PC-3 (cell line): ENCODE results near the gene C2CD3. TPM values are rescaled to one million over a fixed set of nuclear protein-coding genes. Genes with fewer than 3 reads are reported as not detected.
A peak's percentile ranks its signal among the peaks of the same experiment; 100 is the strongest.
"Not testable (repeated sequence)": the region's sequence is repeated elsewhere in the genome, so short reads cannot be mapped to it uniquely, and the experiment has no call there.

Source experiments
- ATAC-seq: fragments of 200-7000 bp; cut with Tn5 transposase; 2 replicates; pipeline ENCODE4 v1.9.1; 2020; ENCODE audit warnings: mild to moderate bottlenecking, moderate library complexity
- BruUV-seq: library from RNA; stranded (reverse); fragments of 400-500 nt; replicated peaks from 2 replicates; lab custom pipeline; 2021; lab: Mats Ljungman, UMichigan
- CTCF ChIA-PET: fragments of 300-600 bp; sonication (Branson Sonifier 250); formaldehyde crosslinking; loops from one replicate; lab custom pipeline; 2022; ENCODE audit warnings: antibody characterized with exemption; lab: Charles Lee
- POLR2A ChIA-PET: fragments of 300-600 bp; sonication (Branson Sonifier 250); formaldehyde crosslinking; loops from one replicate; lab custom pipeline; 2022; ENCODE audit warnings: antibody characterized with exemption; ENCODE audit not compliant: unreplicated experiment; lab: Charles Lee
- DNase-seq: peaks from one replicate; pipeline ENCODE4 v3.0.0-alpha.2; 2015
- H2AFZ ChIP-seq: fragments of 300-600 bp; sonication (generic); 2 replicates; pipeline ENCODE4 v1.6.0; 2016; ENCODE audit warnings: antibody characterized with exemption, low read length
- H3F3A ChIP-seq: fragments of 300-600 bp; sonication (generic); one replicate; pipeline ENCODE4 v1.6.0; 2017; ENCODE audit warnings: antibody characterized with exemption, low read length, control low read depth, mild to moderate bottlenecking; ENCODE audit not compliant: unreplicated experiment
- H3K27ac ChIP-seq: fragments of 300-600 bp; sonication (generic); 2 replicates; pipeline ENCODE4 v1.5.1; 2016; ENCODE audit warnings: mild to moderate bottlenecking, low read length
- H3K27me3 ChIP-seq: fragments of 300-600 bp; sonication (generic); 2 replicates; pipeline ENCODE4 v1.6.1; 2016; ENCODE audit warnings: low read length, mixed read lengths
- H3K36me3 ChIP-seq: fragments of 300-600 bp; sonication (generic); 2 replicates; pipeline ENCODE4 v1.6.1; 2016; ENCODE audit warnings: low read depth, mixed run types, low read length, mixed read lengths
- H3K4me1 ChIP-seq: fragments of 300-600 bp; sonication (generic); 2 replicates; pipeline ENCODE4 v1.5.1; 2016; ENCODE audit warnings: low read length; ENCODE audit not compliant: insufficient read depth
- H3K4me2 ChIP-seq: fragments of 300-600 bp; sonication (generic); 2 replicates; pipeline ENCODE4 v1.6.0; 2016; ENCODE audit warnings: low read length
- H3K4me3 ChIP-seq: fragments of 300-600 bp; sonication (generic); 2 replicates; pipeline ENCODE4 v1.5.1; 2016; ENCODE audit warnings: mild to moderate bottlenecking, low read length, mixed read lengths
- H3K79me2 ChIP-seq: fragments of 300-600 bp; sonication (generic); 2 replicates; pipeline ENCODE4 v1.6.1; 2017; ENCODE audit warnings: low read length, mixed read lengths
- H3K9ac ChIP-seq: fragments of 300-600 bp; sonication (generic); 2 replicates; pipeline ENCODE4 v1.6.0; 2016; ENCODE audit warnings: mild to moderate bottlenecking, low read length
- H3K9me2 ChIP-seq: fragments of 300-600 bp; sonication (generic); replicated peaks from 2 replicates; pipeline ENCODE4 v1.6.1; 2016; ENCODE audit warnings: mixed run types, low read length, mixed read lengths
- H3K9me3 ChIP-seq: fragments of 300-600 bp; sonication (generic); 2 replicates; pipeline ENCODE4 v1.6.1; 2016; ENCODE audit warnings: low read length, mixed read lengths
- H4K20me1 ChIP-seq: fragments of 300-600 bp; sonication (generic); 2 replicates; pipeline ENCODE4 v1.6.1; 2016; ENCODE audit warnings: low read length, mixed read lengths
- CTCF ChIP-seq: fragments of 300-600 bp; sonication (generic); conservative IDR thresholded peaks from 2 replicates; pipeline ENCODE4 v1.5.1; 2017; ENCODE audit warnings: antibody characterized with exemption, low read depth, mild to moderate bottlenecking, low read length
- EZH2 ChIP-seq: fragments of 300-600 bp; sonication (generic); IDR thresholded peaks from one replicate; pipeline ENCODE4 v1.6.1; 2017; ENCODE audit warnings: antibody characterized with exemption, mild to moderate bottlenecking, low read length; ENCODE audit not compliant: unreplicated experiment
- EZH2phosphoT487 ChIP-seq: fragments of 300-600 bp; sonication (generic); IDR thresholded peaks from 2 replicates; pipeline ENCODE4 v1.6.1; 2018; ENCODE audit warnings: mild to moderate bottlenecking, antibody characterized with exemption, low read length, borderline replicate concordance
- intact Hi-C: fragments of 100-400 bp; cut with micrococcal nuclease; formaldehyde crosslinking; loops from 2 replicates; pipeline ENCODE4 v1.9.0; 2023
- total RNA-seq: library from RNA; depleted of rRNA; stranded (reverse); fragments of >200 nt; gene quantifications from 2 replicates; pipeline ENCODE4 v1.2.3, GENCODE V29; 2014

The C2CD3 gene
- total RNA-seq, 1 experiment from 2014 or later = 27.3 TPM

DNA sequence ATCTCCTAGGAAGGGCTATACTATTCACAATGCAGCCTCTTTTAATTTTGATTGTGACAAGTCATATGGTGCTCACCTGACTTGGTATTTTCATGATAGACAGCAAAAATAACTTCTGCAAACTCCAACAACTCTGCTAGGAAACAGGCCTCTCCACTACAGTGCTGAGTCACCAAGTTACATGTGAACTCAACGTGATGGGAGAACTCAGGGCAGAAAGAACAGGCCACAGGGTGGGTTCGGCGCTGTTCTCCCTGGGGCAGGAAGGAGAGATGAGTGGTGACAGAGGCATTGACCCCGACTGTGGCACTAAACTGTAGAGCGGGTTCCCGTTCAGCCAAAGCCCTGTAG lies 85.3 kb downstream of the C2CD3 start:
- no TSS peak for BruUV-seq
- Histone ChIP-seq H3K4me1 (peaks cover 15% of the 10 kb centered on the region), H3K4me2 (no peak overlapping the region), H4K20me1 (no peaks in the 10 kb centered on the region), H3F3A (no peaks in the 10 kb centered on the region), H3K36me3 (peaks cover 14% of the 10 kb centered on the region; the same call in 1 of the 2 replicates), H3K9me3 (no peaks in the 10 kb centered on the region), H3K9ac (no peak overlapping the region), H3K4me3 (no peak overlapping the region), H3K79me2 (no peaks in the 10 kb centered on the region), H2AFZ (no peak overlapping the region), H3K9me2 (no peaks in the 10 kb centered on the region), H3K27me3 (no peaks in the 10 kb centered on the region), H3K27ac (peak overlapping the region; percentile 21)
- intact Hi-C loops = loop anchor here (2.0 kb wide), 1 partner anchor 29 kb away; no protein-coding TSS in a partner anchor
- DNase-seq (peak; percentile 21), ATAC-seq (peak; percentile 38; the same call in 1 of the 2 replicates)
- TF ChIP-seq EZH2phosphoT487 (no peak), EZH2 (no peak), CTCF (no peak)
- ChIA-PET CTCF (no interaction called here), POLR2A (no interaction called here)

DNA sequence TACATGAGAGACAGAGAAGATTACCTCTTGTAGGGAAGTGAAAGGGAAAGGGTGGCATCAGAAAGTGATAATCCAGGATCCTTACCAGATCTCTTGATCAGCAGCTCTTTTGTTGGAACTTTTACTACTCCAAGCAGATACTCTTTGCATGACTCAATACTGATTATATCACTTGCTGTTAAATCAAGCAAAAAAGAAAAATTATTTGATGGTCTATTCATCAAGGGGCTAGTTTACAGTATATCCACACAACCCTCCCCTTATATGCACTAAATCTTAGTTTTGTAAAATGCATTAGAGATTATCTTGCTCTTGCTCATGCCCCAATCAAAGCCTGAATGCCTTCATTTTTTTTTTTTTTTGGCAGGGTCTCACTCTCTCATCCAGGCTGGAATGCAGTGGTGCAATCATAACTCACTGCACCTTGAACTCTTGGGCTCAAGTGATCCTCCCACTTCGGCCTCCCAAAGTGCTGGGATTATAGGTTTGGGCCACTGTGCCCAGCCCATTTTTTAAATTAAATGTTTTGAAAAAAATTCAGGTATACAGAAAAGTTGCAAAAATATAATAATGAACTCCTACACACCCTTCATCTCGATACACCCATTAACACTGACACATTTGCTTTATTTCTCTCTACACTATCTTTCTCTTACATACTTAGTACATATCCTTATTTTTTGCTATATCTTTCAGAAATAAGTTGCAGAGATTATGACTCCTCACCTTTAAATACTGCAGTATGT lies 85.8 kb downstream of the C2CD3 start:
- BruUV-seq = no TSS peak
- CTCF ChIA-PET = interaction anchor here (0.7 kb wide), 1 partner anchor 693 kb away, joined by 3 read pairs; no protein-coding TSS in a partner anchor
- POLR2A ChIA-PET = interaction anchor here (0.6 kb wide), 2 partner anchors 58 to 71 kb away, joined by 4 read pairs; no protein-coding TSS in a partner anchor

DNA sequence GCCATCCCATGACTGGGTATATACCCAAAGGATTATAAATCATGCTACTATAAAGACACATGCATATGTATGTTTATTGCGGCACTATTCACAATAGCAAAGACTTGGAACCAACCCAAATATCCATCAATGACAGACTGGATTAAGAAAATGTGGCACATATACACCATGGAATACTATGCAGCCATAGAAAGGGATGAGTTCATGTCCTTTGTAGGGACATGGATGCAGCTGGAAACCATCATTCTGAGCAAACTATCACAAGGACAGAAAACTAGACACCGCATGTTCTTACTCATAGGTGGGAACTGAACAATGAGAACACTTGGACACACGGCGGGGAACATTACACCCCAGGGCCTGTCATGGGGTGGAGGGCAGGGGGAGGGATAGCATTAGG lies 86.9 kb downstream of the C2CD3 start:
- CTCF ChIA-PET, H3K27ac ChIP-seq, H3K9ac ChIP-seq, H2AFZ ChIP-seq, H3K79me2 ChIP-seq, H3F3A ChIP-seq, H3K9me2 ChIP-seq, DNase-seq, H3K36me3 ChIP-seq, BruUV-seq, POLR2A ChIA-PET, H3K9me3 ChIP-seq, H3K27me3 ChIP-seq, H3K4me3 ChIP-seq, H3K4me2 ChIP-seq, H4K20me1 ChIP-seq, ATAC-seq: not testable (repeated sequence)
- peaks cover 15% of the 10 kb centered on the region for H3K4me1 ChIP-seq
- intact Hi-C loops = loop anchor here (2.0 kb wide), 1 partner anchor 27 kb away; no protein-coding TSS in a partner anchor

More for the DNA sequence above, 85.8 kb downstream of the C2CD3 start:
- DNase-seq (peak; percentile 56), ATAC-seq (peak; percentile 63)
- peaks cover 15% of the 10 kb centered on the region for H3K4me1 ChIP-seq
- no peaks in the 10 kb centered on the region for H4K20me1 ChIP-seq
- no peaks in the 10 kb centered on the region for H3K9me3 ChIP-seq
- no peak overlapping the region for H3K4me3 ChIP-seq
- no peaks in the 10 kb centered on the region for H3F3A ChIP-seq
- H3K4me2 ChIP-seq = no peak overlapping the region
- peak overlapping the region; percentile 21 for H3K27ac ChIP-seq
- no peaks in the 10 kb centered on the region for H3K9me2 ChIP-seq
- TF ChIP-seq EZH2phosphoT487 = no peak
- no peak for TF ChIP-seq CTCF
- TF ChIP-seq EZH2 = no peak
- H3K27me3 ChIP-seq = no peaks in the 10 kb centered on the region
- intact Hi-C loops = loop anchor here (2.0 kb wide), 1 partner anchor 28 kb away; no protein-coding TSS in a partner anchor
- no peak overlapping the region for H2AFZ ChIP-seq
- no peaks in the 10 kb centered on the region for H3K79me2 ChIP-seq
- no peak overlapping the region for H3K9ac ChIP-seq
- H3K36me3 ChIP-seq = peaks cover 10% of the 10 kb centered on the region; the same call in 1 of the 2 replicates
